HG02642 (cell line): ENCODE results near the gene D2HGDH.
"Not testable (repeated sequence)": the region's sequence is repeated elsewhere in the genome, so short reads cannot be mapped to it uniquely, and the experiment has no call there.

Source experiments
- ATAC-seq: cut with Tn5 transposase; IDR thresholded peaks from one replicate; pipeline ENCODE4 v1.9.1; 2021; ENCODE audit warnings: mild to moderate bottlenecking; ENCODE audit not compliant: unreplicated experiment, poor library complexity

The D2HGDH gene

GRCh38 chr2:241815477-241816430, 81.3 kb downstream of the D2HGDH start:
- ATAC-seq, result no peak

GRCh38 chr2:241816431-241817121, 82.1 kb downstream of the D2HGDH start:
- ATAC-seq, result no peak

- no peak for ATAC-seq
Observed at GRCh38 chr2:241817126-241817820, 82.8 kb downstream of the D2HGDH start.

- not testable (repeated sequence) for ATAC-seq
Observed at GRCh38 chr2:241817821-241818215, 83.4 kb downstream of the D2HGDH start.
